HG02642 (cell line): ENCODE results near the gene BCCIP.

Experiments
- ATAC-seq: cut with Tn5 transposase; IDR thresholded peaks from one replicate; pipeline ENCODE4 v1.9.1; 2021; ENCODE audit warnings: mild to moderate bottlenecking; ENCODE audit not compliant: unreplicated experiment, poor library complexity

The BCCIP gene

DNA sequence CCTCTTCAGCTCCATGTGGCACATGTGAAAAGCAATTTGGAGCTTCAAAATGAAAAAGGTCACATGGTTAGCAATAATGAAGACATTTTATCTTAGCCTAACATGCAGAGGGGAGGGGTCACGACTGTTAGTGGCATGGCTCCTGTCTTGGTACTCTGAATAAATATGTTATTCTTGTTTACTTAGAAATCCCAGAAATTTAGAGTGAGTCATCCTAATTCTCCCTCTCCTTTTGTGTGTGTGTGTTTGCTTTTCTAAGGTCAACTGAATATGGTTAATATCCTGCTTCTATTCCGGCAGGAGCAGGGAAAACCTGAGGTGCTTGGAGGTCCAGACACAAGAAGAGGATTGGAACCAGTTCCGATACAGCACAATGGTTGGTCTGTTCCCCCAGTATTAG is 17.6 kb downstream of the BCCIP start:
- ATAC-seq = no peak

DNA sequence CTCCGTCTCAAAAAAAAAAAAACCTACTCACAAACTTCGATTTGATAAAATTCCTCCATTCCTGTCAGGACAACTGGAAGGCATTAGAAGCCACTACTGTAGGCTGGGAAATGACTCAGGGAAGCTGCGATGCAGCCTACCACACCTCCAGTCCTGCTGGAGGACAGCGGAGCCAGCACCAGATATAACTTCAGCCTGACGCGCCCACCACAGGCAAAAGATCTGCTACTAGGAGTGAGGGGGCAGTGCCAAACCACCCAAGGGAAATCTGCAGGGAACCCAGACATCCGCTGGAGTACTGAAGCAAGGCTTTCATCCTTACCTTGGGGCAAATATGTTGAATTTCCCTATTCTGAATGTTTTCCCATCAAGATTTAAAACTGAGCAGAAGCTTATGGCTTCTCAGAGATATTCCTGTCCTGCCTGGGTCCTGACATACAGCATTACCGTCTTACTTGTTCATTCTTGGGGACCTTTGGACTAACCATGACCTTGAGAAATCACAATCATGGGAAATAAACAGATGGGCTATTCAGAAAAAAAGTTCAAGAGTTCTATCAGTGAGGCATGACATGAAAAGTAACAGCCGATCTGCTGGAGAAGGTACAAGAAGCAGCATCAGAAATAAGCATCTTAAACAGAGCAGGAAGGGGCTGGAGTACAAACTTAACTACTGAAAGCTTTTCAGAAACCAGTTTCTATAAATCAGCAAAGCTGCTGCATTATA is 20.4 kb downstream of the BCCIP start:
- no peak for ATAC-seq

DNA sequence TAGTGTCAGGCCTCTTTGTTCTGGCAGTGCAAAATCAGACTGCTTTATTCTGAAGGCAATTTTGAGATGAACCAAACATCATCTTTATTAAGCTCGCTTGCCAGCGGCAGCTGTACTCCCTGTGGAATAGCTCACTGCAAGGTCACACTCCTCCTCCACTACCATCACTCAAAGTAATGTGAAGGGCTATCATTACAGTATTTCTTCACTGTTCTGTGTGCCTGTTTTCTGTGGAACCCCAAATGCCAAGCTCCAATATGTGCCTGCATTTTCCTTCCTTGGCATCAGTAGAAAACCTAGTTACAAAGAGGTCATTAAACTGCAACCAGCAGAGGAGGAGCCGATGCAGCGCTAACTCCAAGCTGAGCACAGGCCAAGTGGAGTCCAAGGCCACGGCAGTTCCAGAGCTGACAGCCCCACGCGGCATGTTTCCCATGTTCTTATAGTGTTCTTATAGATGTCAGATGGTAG is 21.4 kb downstream of the BCCIP start:
- ATAC-seq = no peak

DNA sequence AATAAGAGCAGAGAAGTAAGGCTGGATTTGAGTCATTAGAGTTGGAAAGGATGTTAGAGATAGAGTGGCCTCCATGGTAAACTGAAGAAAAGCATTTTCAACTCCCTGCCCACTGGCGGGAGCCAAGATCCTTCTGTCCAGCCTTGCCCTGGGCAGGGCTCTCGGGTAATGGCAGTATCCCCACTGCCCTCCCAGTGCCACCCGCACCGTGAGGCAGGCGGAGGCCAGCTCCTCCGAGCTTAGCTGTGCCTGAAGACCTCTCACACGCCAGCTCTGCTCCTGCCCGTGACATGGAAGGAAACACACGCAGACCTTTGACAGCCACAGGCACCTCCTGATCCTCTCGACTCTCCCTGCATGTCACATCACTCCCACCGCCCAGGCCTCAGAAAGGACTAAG is 22.3 kb downstream of the BCCIP start:
- ATAC-seq = no peak

DNA sequence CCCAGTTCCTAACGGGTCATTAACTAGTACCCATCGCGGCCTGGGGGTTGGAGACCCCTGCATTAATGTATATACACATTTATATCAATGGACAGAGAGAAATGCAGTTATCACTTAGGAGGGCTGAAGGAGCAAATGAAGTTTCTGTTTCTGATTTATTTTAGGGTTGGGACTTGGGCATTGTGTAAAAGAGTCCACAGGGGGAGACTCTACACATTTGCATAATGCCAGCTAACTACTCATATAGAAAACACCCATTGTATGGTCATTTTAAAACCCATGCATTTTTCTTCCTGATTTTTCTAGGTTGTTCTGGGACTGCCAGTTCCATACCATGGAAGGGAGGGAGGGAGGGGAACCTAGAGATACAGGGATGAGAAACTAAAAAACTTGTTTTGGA is 23.5 kb downstream of the BCCIP start:
- ATAC-seq = no peak

DNA sequence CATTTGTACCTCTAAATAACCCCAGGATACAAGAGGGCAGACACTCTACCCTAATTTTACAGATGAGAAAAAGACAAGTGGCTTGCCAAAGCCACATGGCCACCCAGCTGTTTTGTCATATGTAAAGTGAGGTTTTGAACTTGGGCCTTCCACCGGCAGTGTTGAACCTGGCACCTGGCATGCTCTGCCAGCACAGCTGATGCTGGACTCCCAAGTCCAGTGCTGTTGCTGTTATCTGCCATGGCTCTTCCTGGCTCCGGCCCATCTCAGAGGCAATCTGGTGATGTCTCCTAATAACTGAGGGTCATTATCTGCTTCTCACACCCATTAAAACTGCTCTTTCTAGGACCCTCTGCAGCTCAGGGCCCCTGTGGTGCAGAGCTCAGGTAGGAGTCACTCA is 25.0 kb downstream of the BCCIP start:
- ATAC-seq = no peak

DNA sequence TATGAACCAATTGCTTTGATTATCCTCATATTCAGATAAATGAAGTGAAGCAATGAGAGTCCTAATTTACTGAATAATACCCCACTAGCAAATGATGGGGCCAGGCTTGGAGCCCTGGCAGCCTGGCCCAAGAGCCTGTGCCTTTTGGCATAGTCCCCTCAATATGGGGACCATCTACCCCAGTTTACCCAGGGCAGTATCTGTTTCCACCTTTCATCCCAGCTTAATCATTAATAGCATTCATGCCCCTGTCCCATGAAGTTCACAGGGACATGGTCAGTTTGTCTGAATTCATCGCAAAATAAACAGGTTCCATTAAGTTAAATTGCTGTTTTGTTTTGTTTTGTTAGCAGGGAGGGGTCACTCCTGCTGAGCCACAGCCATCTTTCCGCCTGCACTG is 25.5 kb downstream of the BCCIP start:
- ATAC-seq = no peak

DNA sequence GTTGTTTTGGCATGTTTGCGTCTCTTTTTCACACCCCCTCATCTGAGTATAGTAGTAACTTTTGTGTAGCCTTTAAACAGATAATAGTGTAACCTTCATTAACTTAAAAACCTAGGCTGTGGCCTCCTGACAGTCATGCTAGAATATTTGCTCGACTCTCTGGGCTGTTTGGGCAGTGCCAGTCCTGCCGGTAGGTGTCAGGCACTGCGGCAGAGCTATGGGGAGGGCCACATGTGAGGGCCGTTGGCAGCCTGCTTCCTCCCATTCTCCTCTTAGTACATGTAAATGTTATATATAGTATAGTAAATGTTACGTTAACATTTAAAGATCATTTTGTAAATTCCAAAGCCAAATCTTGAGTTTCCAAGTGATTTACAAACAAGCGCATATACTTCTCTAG is 26.1 kb downstream of the BCCIP start:
- no peak for ATAC-seq

DNA sequence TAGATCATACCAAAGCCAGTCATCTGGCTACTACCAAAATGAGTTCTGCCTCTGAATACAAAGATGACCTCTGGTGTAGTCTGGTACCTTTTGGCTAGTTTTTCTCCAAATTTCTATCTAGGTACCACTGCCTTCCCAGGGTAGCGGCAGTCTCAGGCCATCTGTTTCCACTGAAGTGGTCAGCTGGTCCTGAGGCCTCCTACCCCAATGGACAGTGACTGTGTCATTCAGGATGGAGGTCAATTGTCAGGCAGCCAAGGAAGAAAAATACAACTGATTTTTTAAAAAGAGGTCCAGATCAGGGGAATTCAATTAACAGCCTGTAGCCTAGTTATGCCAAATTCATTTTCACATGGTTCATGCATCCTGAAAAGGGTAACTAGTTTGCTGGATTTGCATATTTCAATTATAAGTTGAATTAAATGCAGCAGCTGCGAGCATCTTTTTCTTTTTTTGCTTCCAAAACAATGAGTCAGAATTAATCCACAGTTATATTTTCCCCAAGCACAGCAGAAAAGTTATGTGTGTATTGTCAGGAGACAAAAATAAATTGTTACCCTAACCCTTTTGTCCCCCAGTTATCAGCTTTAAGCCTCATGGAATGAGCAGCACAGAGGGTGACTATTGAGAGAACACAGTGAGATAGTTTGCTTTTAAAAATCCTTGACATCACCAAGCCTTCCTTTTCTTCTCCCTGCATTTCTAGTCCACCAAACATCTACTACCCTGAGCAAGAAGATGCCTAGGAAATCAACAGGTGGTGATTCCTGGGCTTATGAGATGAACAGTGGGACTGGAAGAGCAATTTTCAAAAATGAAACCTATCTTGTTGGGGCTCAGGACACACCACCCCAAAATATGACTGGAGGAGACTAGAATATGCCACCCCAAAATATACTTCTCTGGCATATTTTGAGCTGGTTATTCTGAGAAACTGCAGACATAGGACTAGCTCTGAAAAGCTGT is 27.7 kb downstream of the BCCIP start:
- no peak for ATAC-seq

DNA sequence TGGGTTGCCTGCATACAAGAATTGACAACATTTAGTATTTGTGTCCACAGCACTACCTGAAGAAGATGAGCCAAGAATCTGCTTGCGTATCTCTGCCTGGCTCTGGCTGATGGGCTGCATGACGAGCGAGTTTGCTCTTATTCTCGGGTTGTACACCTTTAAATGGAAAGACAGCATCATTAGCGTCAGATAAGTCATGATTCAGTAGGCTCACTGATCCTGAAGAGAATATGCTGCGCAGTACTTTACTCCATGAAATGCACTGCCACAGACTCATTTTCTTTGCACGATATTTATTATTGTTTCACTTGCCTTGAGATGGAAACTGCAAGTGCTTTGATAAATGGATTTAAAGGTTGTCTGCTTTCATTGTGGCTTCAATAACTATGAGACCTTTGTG is 29.1 kb downstream of the BCCIP start:
- no peak for ATAC-seq

DNA sequence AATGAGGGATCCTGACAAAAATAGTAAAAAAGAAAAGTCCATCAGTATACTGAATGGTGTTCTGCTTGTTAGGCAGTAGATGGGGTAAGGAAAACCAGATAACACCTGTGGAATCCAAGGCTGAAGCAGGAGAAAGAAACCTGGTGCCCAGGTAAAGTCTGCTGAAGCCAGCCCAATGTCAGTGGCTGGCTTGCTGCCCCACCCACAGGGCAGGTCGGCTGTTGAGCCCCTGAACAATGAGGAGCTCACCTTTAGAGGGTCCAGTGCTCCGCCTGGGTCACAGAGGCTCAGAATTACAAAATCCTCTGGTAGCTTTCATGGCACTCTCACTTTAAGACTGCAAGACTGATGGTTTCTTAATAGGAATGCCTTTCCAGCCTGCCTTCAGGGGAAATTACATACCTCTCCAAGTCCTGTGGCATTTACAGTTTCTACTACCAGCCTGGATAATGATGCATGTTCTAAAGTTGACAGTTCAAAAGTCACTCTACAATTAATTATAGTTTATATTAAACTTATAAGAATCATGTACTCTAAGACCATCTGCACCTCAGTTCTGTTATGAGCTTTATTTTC is 33.9 kb downstream of the BCCIP start:
- ATAC-seq = no peak

DNA sequence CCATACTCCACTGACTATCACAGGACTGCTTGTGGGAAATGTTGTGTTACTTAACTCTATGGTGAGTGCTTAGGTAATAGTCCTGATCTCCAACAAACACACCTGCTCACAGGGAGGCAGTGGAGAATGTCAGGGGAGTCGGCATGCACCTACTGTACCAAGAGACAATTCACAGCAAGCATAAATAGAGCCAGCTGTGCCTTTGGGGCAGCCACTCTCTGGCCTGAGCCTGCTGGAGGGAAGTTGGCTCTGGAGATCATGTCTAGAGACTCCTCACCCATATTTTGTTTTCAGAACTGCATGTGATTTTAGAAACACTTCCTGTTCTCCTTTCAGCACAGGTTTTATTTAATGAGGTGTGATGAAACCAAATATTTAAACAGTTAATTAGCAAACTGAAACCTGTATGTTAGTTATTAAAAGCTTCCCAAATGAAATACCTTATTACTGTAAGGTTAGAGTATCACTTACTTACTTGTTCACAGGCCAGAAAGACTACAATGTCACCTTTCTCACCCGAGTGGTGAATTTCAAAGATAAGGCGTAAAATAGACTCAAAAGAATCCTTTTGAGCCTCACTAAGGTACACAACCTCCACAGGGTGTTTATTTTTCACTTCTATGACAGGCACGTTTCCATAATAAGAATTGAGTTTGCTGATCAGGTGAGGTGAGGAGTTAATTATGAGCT is 35.9 kb downstream of the BCCIP start:
- ATAC-seq = no peak

DNA sequence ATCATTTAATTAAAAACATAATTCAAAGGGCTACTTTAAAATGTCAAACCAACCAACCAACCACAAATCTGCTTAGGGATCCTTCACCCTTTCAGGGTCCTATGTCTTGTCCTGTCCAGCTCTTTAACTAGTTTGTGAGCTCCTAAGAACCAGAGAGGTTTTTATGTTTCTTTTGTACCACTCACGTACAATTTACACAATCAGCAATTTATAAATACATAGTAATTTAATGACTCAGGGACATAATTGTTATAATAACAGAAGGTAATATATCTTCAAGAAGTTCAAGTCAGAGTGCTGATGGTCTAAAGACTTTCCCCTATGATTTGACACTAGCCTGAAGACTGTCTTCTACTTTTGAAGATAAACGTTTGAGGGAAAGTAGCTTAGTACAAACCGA is 41.8 kb downstream of the BCCIP start:
- ATAC-seq = no peak

DNA sequence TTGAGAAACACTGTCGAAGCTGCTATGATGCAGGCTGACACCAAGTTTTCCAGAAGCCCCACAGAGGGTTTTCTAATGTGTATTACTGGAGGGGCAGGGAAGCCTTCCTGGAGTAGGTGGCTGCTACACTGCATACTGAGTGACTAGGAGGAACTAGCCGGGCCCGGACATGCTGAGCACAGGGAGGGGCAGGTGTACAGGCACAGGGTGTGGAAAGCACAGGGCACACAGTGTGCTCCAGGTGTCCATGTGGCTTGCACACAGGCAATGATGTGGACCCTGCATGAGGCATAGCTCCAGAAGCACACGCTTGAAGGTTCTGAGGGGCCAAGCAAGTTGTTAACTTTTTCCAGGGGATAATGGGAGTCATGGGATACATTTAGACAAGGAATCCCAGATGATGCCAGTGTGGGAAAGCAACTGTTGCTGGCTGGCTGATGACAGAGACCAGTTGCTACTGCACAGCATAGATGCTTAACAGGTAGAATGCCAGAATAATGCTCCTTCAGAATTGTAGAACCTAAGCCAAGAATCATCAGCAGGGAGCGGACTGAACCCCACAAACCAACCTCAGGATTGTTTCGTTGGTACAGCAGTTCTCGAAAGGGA is 43.2 kb downstream of the BCCIP start:
- ATAC-seq = no peak

DNA sequence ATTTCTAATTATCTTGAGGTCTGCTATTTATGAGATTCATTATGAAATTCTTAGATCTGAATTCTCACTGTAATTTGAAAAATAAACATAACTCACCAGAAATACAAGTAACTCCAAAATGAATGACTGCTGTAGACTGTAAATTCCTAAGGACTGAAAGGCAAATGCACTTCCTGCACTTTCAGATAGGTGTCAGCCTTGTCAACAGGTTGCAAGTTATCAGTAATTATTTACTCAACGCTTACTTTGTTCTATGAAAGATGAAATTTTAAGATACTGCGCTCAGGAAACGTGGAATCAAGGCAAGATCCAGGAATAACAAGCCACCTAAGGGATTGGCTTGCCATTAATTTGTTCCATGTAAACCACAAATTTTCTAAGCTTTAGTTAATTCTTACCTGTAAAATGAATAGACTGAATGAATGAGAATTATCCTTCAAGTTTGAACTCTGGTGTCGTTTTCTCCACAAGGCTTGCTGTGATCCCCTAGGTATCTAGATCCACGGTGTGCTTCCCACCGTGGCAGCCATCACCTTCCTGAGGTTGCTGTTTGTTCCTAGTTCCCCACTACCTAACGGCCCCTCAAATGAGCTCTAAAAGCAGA is 45.1 kb downstream of the BCCIP start:
- ATAC-seq = no peak

DNA sequence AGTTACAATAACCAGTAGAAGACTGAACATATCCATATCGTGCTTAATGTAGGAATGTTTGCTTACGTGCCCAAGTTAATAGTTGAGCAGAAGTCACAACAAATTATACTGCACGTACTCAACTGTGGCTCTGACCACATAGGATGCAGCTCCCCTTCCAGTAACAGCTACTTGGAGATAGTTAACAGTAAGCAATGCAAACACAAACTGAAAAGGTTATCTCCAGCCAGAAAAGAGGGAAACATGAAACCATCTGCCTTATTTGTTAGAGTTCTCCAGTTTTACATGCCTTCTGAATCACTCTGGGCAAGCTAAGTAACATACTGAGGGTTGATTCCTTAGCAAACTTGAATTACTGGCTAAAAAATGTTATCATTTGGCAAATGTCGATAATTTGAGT is 48.0 kb downstream of the BCCIP start:
- ATAC-seq = no peak

DNA sequence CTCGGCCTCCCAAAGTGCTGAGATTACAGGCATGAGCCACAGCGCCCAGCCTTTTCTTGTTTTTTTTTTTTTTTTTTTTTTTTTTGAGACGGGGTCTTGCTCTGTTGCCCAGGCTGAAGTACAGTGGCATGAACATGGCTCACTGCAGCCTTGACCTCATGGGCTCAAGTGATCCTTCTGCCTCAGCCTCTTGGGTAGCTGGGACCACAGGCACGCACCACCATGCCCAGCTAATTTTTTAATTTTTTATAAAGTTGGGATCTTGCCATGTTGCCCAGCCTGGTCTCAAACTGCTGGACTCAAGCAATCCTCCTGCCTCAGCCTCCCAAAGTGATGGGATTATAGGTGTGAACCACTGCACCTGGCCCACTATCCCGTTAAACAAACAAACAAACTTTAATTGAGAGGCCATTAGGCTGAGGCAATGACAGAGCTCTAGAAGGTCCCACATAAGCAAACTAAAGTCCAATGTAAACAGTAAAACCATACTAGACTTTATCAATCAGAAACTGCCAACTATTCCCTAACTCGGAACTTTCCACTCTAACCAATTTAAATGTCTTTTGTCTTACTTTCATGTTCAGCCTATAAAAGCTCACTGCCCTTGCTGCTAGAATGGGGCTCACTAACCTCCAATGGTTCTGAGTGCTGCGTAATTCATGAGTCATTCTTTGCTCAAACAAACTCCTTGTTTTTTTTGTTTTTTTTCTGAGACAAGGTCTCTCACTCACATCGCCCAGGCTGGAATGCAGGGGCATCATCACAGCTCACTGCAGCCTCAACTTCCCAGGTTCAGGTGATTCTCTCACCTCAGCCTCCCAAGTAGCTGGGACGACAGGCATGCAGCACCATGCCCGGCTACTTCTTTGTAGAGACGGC is 55.9 kb downstream of the BCCIP start:
- ATAC-seq = no peak

DNA sequence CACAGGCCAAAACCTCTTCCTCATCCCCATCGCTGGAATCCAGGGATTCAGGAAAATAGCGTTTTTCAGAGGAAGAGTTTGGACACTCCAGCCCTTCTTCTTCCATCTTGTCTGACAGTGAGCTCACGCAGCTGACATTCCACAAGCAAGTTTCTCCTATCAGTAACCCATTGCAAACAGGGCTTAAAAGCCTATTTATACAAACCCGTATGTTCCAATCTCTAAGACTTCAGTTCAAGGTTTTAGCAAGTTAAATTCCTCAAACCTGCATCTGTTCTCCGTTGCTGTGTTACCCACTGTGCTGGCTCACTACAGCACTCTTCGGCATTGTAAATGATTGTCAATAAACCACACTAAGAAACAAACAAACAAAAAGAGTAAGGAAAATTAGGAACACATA is 57.4 kb downstream of the BCCIP start:
- ATAC-seq = no peak

DNA sequence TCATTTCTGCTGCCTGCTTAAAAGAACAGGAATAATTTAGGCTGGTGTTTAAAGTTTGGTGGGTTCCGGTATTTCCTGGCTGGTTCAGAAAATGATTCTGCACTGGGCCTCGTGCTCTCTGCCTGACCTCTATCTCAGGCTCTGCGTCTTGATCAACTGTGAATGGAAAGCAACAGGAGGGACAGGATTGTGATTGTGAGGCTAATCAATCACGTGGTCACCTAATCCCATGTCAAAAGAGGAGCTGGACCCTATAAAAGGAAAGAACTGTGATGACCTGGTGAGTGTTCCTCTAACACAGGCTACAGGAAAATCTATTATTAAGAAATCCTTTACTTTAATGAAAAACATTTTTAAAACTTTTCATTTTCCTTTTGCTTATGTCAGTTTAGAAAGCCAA is 57.8 kb downstream of the BCCIP start, which contains the start of gene DHX32:
TSS of gene DHX32 (minus strand) at position 101 of the 400 bp plus-strand sequence. CDS start 468 bp downstream, outside the sequence.
- no peak for ATAC-seq
